H9 (cell line): Measurements from ENCODE around the gene SCN8A. TPM values are rescaled to one million over a fixed set of nuclear protein-coding genes. Genes with fewer than 3 reads are reported as not detected.
A peak's percentile ranks its signal among the peaks of the same experiment; 100 is the strongest.

Experiments used
- DNase-seq: peaks from one replicate; pipeline ENCODE4 v3.0.0-alpha.2; 2017
- H2AFZ ChIP-seq: one replicate; pipeline ENCODE4 v1.6.1; 2013; ENCODE audit warnings: mild to moderate bottlenecking, low read length, control low read depth, moderate library complexity
- H2AK5ac ChIP-seq: 2 replicates; pipeline ENCODE4 v1.6.1; 2013; ENCODE audit warnings: low read length, control low read depth, mixed read lengths; ENCODE audit not compliant: insufficient read length
- H2BK120ac ChIP-seq: one replicate; pipeline ENCODE4 v1.6.1; 2013; ENCODE audit warnings: low read depth, mild to moderate bottlenecking, low read length, control low read depth, inconsistent platforms; ENCODE audit not compliant: poor library complexity, severe bottlenecking
- H2BK12ac ChIP-seq: 2 replicates; pipeline ENCODE4 v1.6.1; 2013; ENCODE audit warnings: low read length, control low read depth, mixed read lengths, low read depth; ENCODE audit not compliant: insufficient read length
- H2BK15ac ChIP-seq: 2 replicates; pipeline ENCODE4 v1.6.1; 2013; ENCODE audit warnings: low read depth, low read length, control low read depth
- H2BK20ac ChIP-seq: one replicate; pipeline ENCODE4 v1.6.1; 2013; ENCODE audit warnings: low read depth, mild to moderate bottlenecking, low read length, control low read depth, inconsistent platforms; ENCODE audit not compliant: poor library complexity, severe bottlenecking
- H2BK5ac ChIP-seq: 2 replicates; pipeline ENCODE4 v1.6.1; 2013; ENCODE audit warnings: low read length, control low read depth, mixed read lengths; ENCODE audit not compliant: insufficient read length
- H3K14ac ChIP-seq: 2 replicates; pipeline ENCODE4 v1.6.1; 2013; ENCODE audit warnings: low read length, control low read depth; ENCODE audit not compliant: insufficient read depth
- H3K18ac ChIP-seq: 2 replicates; pipeline ENCODE4 v1.6.1; 2013; ENCODE audit warnings: low read depth, mild to moderate bottlenecking, mixed read lengths, low read length, control low read depth; ENCODE audit not compliant: insufficient read length
- H3K23ac ChIP-seq: 2 replicates; pipeline ENCODE4 v1.6.1; 2013; ENCODE audit warnings: low read length, control low read depth, mixed read lengths, low read depth; ENCODE audit not compliant: insufficient read length
- H3K23me2 ChIP-seq: 2 replicates; pipeline ENCODE4 v1.6.1; 2013; ENCODE audit warnings: low read depth, mild to moderate bottlenecking, mixed read lengths, low read length, control low read depth; ENCODE audit not compliant: insufficient read length, poor library complexity, severe bottlenecking
- H3K27ac ChIP-seq: 2 replicates; pipeline ENCODE4 v1.5.1; 2013; ENCODE audit warnings: low read length, control low read depth, mixed read lengths, low read depth; ENCODE audit not compliant: insufficient read length
- H3K27me3 ChIP-seq: 2 replicates; pipeline ENCODE4 v1.6.1; 2013; ENCODE audit warnings: low read length, control low read depth, inconsistent platforms; ENCODE audit not compliant: insufficient read depth
- H3K4ac ChIP-seq: 2 replicates; pipeline ENCODE4 v1.6.1; 2013; ENCODE audit warnings: low read depth, mild to moderate bottlenecking, control low read depth, inconsistent platforms, low read length, moderate library complexity
- H3K4me1 ChIP-seq: 2 replicates; pipeline ENCODE4 v1.6.1; 2013; ENCODE audit warnings: low read length, control low read depth, inconsistent platforms; ENCODE audit not compliant: insufficient read depth
- H3K4me2 ChIP-seq: 2 replicates; pipeline ENCODE4 v1.6.1; 2013; ENCODE audit warnings: low read length, control low read depth, mixed read lengths; ENCODE audit not compliant: insufficient read length, insufficient read depth
- H3K56ac ChIP-seq: 2 replicates; pipeline ENCODE4 v1.6.1; 2013; ENCODE audit warnings: low read depth, mild to moderate bottlenecking, mixed read lengths, low read length, control low read depth; ENCODE audit not compliant: insufficient read length
- H3K79me1 ChIP-seq: 2 replicates; pipeline ENCODE4 v1.6.1; 2013; ENCODE audit warnings: low read depth, mild to moderate bottlenecking, moderate library complexity, low read length, control low read depth, inconsistent platforms; ENCODE audit not compliant: insufficient read depth, poor library complexity, severe bottlenecking
- H3K79me2 ChIP-seq: 2 replicates; pipeline ENCODE4 v1.6.1; 2013; ENCODE audit warnings: low read length, control low read depth, inconsistent platforms; ENCODE audit not compliant: insufficient read depth
- H3K9ac ChIP-seq: 2 replicates; pipeline ENCODE4 v1.6.1; 2013; ENCODE audit warnings: low read length, control low read depth, mixed read lengths; ENCODE audit not compliant: insufficient read length; ENCODE audit errors: extremely low read depth
- H3K9me3 ChIP-seq: one replicate; pipeline ENCODE4 v1.6.1; 2013; ENCODE audit warnings: low read depth, low read length, inconsistent platforms; ENCODE audit not compliant: control insufficient read depth
- H3T11ph ChIP-seq: one replicate; pipeline ENCODE4 v1.6.1; 2013; ENCODE audit warnings: mild to moderate bottlenecking, low read length, control low read depth, inconsistent platforms
- H4K20me1 ChIP-seq: one replicate; pipeline ENCODE4 v1.6.1; 2013; ENCODE audit not compliant: control insufficient read depth, insufficient read length, insufficient read depth
- H4K5ac ChIP-seq: 2 replicates; pipeline ENCODE4 v1.6.1; 2013; ENCODE audit warnings: low read depth, mild to moderate bottlenecking, mixed read lengths, low read length, control low read depth; ENCODE audit not compliant: insufficient read length
- H4K8ac ChIP-seq: replicated peaks from 2 replicates; pipeline ENCODE4 v1.6.1; 2013; ENCODE audit warnings: low read length, control low read depth, mixed read lengths, low read depth; ENCODE audit not compliant: insufficient read length
- H4K91ac ChIP-seq: 2 replicates; pipeline ENCODE4 v1.6.1; 2013; ENCODE audit warnings: low read depth, mild to moderate bottlenecking, moderate library complexity, mixed read lengths, low read length, control low read depth; ENCODE audit not compliant: insufficient read length
- H3K27ac Mint-ChIP-seq, 3 experiments: 2 replicates in 2 of 3; 3 replicates in 1 of 3; pipeline ENCODE4 v1.8.0; 2020 to 2021; ENCODE audit warnings: mixed read lengths in 3 of 3, mild to moderate bottlenecking in 1 of 3, moderate library complexity in 1 of 3
- H3K27me3 Mint-ChIP-seq: 2 replicates; pipeline ENCODE4 v1.8.0; 2021; ENCODE audit warnings: low read depth, mild to moderate bottlenecking, moderate library complexity, mixed read lengths
- H3K36me3 Mint-ChIP-seq, 3 experiments: 2 replicates in 2 of 3; 3 replicates in 1 of 3; pipeline ENCODE4 v1.8.0; 2020 to 2021; ENCODE audit warnings: low read depth in 3 of 3, mixed read lengths in 3 of 3; ENCODE audit not compliant: insufficient read depth in 1 of 3
- H3K4me1 Mint-ChIP-seq, 2 experiments: 2 replicates each; pipeline ENCODE4 v1.8.0; 2020; ENCODE audit warnings: mixed read lengths in 2 of 2
- H3K4me3 Mint-ChIP-seq, 2 experiments: 2 replicates in 1 of 2; 3 replicates in 1 of 2; pipeline ENCODE4 v1.8.0; 2020 to 2021; ENCODE audit warnings: mild to moderate bottlenecking in 2 of 2, mixed read lengths in 2 of 2, moderate library complexity in 1 of 2
- H3K9me3 Mint-ChIP-seq, 2 experiments: 2 replicates in 1 of 2; 3 replicates in 1 of 2; pipeline ENCODE4 v1.8.0; 2020; ENCODE audit warnings: mild to moderate bottlenecking in 2 of 2, mixed read lengths in 2 of 2, moderate library complexity in 1 of 2
- whole genome bisulfite sequencing: extraction: QIAGEN DNeasy Blood & Tissue Kit; methylation state at CpG from one replicate; pipeline ENCODE4 v1.1.7; 2013; ENCODE audit warnings: missing lambda C conversion rate, low lambda C conversion rate, mixed read lengths; ENCODE audit not compliant: insufficient read length; ENCODE audit errors: extremely low coverage; 5-methylcytosine and 5-hydroxymethylcytosine counted together
- total RNA-seq: library from RNA; stranded (reverse); gene quantifications from 2 replicates; pipeline ENCODE4 v1.2.1, GENCODE V29; 2021
- TF ChIP-seq, protein P1 (sequence below): fragments of 200-600 bp; sonication (generic); conservative IDR thresholded peaks from 3 replicates; pipeline ENCODE4 v1.8.0; 2021; ENCODE audit warnings: antibody characterized with exemption, mild to moderate bottlenecking

SCN8A gene
- total RNA-seq, 1 experiment from 2014 or later = 15.2 TPM

DNA sequence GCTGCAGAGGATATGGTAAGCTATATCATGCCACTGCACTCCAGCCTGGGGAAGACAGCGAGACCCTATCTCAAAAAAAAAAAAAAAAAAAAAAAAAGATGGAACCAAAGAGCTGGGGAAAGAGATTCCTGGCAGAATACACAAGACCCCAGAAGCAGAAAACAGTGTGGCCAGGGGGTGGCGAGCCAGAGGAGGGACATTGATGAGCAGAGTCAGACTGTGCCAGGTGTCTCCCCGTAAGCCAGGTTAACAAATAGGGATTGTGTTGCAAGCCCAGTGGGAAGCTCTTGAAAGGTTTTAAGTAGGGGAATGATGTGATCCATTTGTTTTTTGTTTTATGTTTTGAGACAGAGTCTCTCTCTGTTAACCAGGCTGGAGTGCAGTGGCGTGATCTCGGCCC lies 201.4 kb downstream of the SCN8A start:
- no peaks in the 10 kb centered on the region for H3K9me3 ChIP-seq
- no peaks in the 10 kb centered on the region for H3K79me2 ChIP-seq
- Mint-ChIP-seq H3K27ac (no peak overlapping the region), H3K4me3 (no peak overlapping the region), H3K27me3 (no peaks in the 10 kb centered on the region), H3K9me3 (no peaks in the 10 kb centered on the region), H3K4me1 (no peaks in the 10 kb centered on the region), H3K36me3 (peaks cover 25 to 72% (median 57%) of the 10 kb centered on the region in 3 experiments; a peak in 6 of 7 replicates)
- H4K91ac ChIP-seq = no peak overlapping the region
- DNase-seq = no peak
- H3T11ph ChIP-seq = no peak overlapping the region
- H3K4me1 ChIP-seq = no peaks in the 10 kb centered on the region
- no peaks in the 10 kb centered on the region for H3K27me3 ChIP-seq
- H2AFZ ChIP-seq = no peak overlapping the region
- no peak overlapping the region for H3K4ac ChIP-seq
- no peak overlapping the region for H4K5ac ChIP-seq
- no peaks in the 10 kb centered on the region for H3K79me1 ChIP-seq
- no peak overlapping the region for H3K18ac ChIP-seq
- H2BK15ac ChIP-seq = no peak overlapping the region
- no peak overlapping the region for H3K27ac ChIP-seq
- TF ChIP-seq, protein P1, sequence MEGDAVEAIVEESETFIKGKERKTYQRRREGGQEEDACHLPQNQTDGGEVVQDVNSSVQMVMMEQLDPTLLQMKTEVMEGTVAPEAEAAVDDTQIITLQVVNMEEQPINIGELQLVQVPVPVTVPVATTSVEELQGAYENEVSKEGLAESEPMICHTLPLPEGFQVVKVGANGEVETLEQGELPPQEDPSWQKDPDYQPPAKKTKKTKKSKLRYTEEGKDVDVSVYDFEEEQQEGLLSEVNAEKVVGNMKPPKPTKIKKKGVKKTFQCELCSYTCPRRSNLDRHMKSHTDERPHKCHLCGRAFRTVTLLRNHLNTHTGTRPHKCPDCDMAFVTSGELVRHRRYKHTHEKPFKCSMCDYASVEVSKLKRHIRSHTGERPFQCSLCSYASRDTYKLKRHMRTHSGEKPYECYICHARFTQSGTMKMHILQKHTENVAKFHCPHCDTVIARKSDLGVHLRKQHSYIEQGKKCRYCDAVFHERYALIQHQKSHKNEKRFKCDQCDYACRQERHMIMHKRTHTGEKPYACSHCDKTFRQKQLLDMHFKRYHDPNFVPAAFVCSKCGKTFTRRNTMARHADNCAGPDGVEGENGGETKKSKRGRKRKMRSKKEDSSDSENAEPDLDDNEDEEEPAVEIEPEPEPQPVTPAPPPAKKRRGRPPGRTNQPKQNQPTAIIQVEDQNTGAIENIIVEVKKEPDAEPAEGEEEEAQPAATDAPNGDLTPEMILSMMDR = peak; percentile 28; the same call in 2 of the 3 replicates
- H3K4me2 ChIP-seq = no peak overlapping the region
- H3K23me2 ChIP-seq = no peaks in the 10 kb centered on the region
- no peak overlapping the region for H4K8ac ChIP-seq
- no peak overlapping the region for H3K9ac ChIP-seq
- H2AK5ac ChIP-seq = no peak overlapping the region
- H3K14ac ChIP-seq = no peak overlapping the region
- no peak overlapping the region for H3K56ac ChIP-seq
- H2BK120ac ChIP-seq = no peak overlapping the region
- no peak overlapping the region for H2BK12ac ChIP-seq
- no peaks in the 10 kb centered on the region for H4K20me1 ChIP-seq
- no peak overlapping the region for H2BK5ac ChIP-seq
- H2BK20ac ChIP-seq = no peak overlapping the region
- no CpG with 5 or more reads among the region's 5 CpGs for WGBS
- H3K23ac ChIP-seq = no peak overlapping the region
